Left renal cortex interstitium (tissue), 4 donors: ENCODE data around the gene PRR13. TPM values are rescaled to one million over a fixed set of nuclear protein-coding genes. Genes with fewer than 3 reads are reported as not detected.
"Not testable (repeated sequence)": the region's sequence is repeated elsewhere in the genome, so short reads cannot be mapped to it uniquely, and the experiment has no call there.

Experiments used
- DNase-seq, 4 donors: peaks; one replicate each; pipeline ENCODE4 v3.0.0-alpha.2; 2013; ENCODE audit warnings: low read depth in 4 of 4, low spot score in 2 of 4, missing footprints in 1 of 4
- polyA plus RNA-seq, 4 donors: library from polyadenylated mRNA; unstranded; fragments of 120-200 nt; gene quantifications; one replicate each; pipeline ENCODE4 v1.2.1, GENCODE V29; 2013; ENCODE audit not compliant: insufficient read length in 4 of 4

PRR13 gene
- polyA plus RNA-seq, 4 donors, result 159 to 202 (median 174) TPM

DNA sequence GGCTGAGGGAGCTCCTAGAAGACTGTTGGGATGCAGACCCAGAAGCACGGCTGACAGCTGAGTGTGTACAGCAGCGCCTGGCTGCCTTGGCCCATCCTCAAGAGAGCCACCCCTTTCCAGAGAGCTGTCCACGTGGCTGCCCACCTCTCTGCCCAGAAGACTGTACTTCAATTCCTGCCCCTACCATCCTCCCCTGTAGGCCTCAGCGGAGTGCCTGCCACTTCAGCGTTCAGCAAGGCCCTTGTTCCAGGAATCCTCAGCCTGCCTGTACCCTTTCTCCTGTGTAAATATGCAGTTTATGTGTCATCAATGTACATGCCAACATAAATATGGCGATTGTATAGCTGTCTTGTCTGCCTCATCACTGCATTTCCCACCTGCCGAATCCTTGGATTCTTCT lies 10.3 kb upstream of the PRR13 start:
- DNase-seq, result no peak

DNA sequence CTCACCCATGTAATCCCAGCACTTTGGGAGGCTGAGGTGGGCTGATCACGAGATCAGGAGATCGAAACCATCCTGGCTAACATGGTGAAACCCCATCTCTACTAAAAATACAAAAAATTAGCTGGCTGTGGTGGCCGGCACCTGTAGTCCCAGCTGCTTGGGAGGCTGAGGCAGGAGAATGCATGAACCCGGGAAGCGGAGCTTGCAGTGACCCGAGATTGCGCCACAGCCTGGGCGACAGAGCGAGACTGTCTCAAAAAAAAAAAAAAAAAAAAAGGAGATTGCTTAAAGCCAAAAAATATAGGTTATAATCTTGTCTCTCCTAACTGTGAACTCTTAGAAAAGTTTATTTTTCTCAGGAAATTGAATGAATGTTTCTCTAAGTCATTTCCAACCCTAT lies 6.2 kb upstream of the PRR13 start:
- DNase-seq, result not testable (repeated sequence)

DNA sequence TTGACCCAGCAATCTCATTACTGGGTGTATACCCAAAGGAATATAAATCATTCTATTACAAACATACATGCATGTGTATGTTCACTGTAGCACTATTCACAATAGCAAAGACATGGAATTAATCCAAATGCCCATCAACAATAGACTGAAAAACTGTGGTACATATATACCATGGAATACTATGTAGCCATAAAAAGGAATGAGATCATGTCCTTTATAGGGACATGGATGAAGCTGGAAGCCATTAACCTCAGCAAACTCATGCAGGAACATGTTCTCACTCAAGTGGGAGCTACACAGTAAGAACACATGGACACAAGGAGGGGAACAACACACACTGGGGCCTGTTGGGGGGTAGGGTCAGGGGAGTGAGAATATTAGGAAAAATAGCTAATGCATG lies 2.0 kb upstream of the PRR13 start:
- DNase-seq, result not testable (repeated sequence)

DNA sequence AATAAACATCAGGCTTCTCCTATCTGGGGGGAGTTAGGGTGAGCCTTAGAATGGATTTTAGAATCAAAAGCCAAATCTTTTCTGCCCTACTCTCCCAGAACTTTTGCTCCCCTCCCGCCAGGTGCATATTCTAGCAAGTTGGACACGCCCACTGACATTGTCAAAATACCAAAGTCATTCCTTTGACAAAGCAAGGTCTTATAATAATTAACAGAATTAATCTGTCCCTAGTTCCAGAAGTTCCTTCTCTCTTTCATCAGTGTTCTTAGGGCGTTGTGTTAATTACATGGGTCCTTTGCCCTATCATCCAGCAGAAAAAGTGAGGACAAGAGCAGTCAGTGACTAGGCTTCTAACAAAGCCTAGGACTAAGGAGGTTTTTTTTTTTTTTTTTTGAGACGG lies 2.4 kb downstream of the PRR13 start:
- DNase-seq, result no peak

DNA sequence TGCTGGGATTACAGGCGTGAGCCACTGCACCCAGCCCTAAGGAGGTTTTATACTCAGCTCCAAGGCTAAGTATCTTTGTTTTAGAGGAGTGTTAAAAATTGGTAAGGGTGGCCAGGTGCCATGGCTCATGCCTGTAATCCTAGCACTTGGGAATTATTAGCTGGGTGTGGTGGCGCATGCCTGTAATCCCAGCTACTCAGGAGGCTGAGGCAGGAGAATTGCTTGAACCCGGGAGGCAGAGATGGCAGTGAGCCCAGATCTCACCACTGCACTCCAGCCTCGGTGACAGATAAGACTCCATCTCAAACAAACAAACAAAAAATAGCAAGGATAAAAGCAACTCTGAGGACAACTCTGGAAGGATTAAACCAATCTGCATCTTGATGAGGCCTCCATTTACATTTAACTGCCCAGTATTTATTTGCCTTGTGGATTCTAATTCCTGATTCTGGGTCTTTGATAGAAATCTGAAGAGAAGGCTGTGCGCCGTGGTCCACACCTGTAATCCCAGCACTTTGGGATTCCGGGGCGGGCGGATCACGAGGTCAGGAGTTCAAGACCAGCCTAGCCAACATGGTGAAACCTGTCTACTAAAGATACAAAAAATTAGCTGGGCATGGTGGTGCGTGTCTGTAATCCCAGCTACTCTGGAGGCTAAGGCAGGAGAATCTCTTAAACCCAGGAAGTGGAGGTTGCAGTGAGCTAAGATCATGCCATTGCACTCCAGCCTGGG lies 3.2 kb downstream of the PRR13 start:
- not testable (repeated sequence) for DNase-seq

DNA sequence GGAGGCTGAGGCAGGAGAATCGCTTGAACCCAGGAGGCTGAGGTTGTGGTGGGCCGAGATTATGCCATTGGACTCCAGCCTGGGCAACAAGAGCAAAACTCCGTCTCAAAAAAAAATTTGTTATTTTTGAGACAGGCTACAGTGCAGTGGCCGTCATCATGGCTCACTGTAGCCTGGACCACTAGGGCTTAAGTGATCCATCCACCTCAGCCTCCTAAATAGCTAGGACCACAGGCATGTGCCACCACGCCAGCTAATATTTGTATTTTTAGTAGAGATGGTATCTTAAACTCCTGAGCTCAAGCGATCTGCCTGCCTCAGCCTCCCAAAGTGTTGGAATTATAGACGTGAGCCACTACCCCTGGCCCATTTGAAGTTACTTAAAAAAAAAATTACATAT lies 9.4 kb downstream of the PRR13 start:
- no peak for DNase-seq

DNA sequence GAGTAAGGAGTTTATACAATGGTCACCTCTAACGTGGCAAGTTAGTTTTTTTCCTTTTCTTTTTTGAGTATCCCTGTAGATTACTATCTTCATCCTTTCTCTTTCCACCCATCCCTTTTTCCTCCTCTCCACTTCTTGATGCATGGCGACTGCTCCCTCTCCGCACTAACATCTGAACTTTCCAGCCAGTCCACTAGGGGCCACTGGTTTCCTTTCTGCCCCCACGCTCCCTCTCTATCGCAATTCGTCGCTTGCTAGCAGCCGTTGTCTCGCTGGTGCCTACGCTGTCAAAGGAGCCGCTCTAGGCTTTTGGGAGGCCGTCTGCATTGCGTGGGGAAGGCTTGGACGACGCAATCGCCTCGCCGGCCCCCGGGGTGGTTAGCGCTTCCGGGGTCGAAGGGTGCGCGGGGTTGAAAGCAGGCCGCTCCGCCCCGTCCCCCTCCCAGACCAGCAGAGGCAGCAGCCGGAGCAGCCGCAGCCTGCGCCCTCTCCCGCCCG lies 10.2 kb downstream of the PRR13 start, which contains the start of gene PCBP2:
TSS of gene PCBP2 (plus strand) at position 442 of the 498 bp plus-strand sequence. CDS start 2,699 bp downstream, outside the sequence.
- DNase-seq, result peak; percentile 87 to 97 (median 94)

DNA sequence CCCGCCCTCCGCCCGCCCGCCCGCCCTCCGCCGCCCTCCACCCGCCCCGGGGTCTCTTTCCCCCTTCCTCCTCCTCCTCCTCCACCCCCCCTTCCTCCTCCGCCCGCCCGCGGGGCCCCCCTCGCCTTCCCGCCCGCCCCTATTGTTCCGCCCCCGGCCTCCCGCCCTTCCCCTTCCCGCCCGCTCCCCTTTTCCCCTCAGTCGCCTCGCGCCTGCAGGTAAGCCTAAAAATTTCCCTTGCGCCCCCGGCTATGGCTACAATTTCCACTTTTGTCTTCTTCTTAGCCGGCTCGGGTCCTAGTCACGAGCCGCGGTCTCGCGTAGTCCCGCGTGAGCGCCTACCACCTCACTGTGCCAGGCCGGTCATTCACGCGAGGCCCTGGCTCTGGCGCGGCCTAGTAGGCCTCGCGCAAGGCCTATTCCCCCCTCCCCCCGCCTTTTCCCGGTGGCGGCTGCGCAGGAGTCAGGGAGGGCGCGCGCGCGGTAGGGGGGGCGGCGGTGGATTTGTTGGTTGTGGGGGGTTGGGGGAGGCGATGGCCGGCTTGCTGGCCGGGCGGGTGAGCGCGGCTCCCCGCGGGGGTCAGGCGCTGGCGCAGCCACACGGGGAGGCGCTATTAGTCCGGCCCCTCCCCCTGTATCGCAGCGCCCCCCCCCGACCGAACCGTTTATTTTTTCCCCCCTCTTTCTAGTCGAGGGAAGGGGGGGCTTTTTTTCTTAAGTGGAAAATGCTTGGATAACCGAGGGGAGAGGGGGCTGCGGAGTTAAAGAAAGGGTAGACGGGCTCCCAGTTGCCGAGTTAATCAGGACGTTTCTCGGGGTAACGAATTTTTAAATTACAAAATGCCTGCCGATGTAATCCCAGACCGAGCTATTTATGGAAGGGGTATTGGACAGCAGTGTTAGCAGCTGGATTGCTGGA lies 10.9 kb downstream of the PRR13 start:
- DNase-seq, result peak; percentile 67 to 75 (median 74)

DNA sequence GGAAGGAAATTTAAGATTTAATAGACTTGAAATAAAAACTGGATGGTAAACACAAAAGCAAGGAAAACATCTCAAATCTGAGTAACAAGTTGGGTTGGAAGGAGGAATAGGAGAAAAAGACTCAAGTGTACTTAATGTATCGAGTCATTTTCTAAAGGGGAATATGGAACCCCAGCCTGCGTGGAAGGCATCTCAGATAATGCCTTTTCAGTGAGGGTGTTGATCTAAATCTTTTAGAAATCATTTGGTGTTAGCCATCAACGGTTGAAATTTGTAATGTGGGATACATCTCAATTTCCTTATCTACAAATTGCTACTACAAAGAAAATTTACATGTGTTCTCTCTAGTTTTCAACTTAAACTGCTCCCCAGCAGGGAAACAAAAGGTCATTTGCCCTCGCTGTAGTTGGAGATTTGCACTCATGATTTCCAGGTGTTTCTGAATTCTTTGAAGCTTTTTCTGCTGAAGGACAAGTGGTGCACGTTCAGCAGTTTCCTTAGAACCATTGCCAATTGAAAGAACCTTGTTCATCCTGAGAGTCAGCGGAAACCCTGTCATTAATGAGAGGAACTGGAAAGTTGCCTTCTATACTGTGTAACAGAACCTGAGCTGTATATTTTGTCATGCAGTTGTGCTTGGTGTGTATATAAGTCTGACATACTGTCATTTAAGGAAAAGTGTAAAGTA lies 12.6 kb downstream of the PRR13 start:
- no peak for DNase-seq

DNA sequence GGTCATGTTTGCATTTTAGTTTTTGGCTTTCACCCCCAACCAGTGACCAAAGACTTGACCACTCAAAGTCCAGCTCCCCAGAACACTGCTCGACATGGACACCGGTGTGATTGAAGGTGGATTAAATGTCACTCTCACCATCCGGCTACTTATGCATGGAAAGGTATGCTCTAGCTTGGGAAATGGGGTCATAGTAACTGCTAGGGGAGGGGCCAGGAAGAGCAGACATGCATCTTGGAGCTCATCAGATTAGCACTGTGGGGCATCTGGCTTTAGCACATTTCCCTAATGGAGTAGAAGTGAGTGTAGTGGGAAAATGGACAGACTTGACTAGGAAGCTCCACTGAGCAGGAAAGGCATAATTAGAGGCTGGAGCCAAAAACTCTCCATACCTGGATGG lies 13.2 kb downstream of the PRR13 start:
- DNase-seq, result no peak

DNA sequence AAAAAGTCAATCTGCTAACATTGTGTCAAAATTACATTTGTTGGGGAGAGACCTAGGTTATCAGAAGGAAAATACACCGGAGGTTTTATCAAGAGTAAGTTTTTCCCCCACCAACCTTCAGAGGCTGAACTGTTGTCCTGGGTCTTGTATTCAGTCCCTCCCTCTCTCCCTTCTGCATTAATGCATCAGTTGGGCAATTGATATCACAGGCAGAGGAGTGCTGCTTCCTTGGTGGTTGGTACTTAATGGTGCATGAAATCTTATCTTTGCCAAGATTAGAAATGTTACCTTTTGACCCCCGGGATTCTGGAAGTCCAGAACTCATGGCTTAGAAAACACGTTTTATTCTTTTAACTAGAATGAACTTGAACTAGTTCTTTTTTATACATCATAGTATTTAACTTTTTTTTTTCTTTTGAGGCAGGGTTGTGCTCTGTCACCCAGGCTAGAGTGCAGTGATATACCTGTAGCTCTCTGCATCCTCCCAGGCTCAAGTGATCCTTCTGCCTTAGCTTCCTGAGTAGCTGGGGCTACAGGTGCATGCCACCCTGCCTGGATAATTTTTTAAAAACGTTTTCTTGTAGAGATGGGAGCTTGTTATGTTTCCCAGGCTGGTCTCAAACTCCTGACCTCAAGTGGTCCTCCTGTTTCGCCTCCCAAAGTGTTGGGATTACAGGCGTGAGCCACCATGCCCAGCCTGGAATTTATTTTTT lies 15.3 kb downstream of the PRR13 start:
- DNase-seq, result no peak

DNA sequence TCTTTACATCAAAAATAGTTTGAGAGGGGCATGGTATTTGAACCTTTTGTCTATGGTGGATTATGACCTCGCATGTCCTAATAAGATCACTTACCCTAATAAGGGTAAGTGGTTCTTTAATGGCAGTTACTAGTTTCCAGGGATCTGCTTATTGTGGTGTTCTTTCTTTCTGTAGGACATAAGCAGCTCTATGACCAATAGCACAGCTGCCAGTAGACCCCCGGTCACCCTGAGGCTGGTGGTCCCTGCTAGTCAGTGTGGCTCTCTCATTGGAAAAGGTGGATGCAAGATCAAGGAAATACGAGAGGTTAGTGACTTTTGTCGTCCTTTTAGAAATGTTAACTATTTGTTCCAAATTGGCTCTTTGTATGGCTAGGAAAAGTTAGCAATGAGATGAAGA lies 17.6 kb downstream of the PRR13 start:
- no peak for DNase-seq

DNA sequence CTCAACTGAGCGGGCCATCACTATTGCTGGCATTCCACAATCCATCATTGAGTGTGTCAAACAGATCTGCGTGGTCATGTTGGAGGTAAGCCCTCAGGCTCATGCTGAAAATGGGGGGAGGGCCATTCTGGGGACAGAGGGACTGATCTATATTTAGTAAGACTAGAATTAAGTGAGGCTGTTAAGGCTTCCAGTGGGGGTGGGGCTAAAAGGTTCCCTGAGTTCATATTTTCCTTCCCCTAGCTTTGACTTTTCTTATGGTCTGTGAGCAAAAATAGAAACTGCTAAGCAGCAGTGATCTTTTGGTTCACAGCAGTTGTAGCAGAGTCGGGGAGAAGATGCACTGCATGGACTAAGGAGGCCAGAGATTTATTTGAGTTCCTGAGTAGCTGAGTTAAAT lies 19.5 kb downstream of the PRR13 start:
- no peak for DNase-seq

DNA sequence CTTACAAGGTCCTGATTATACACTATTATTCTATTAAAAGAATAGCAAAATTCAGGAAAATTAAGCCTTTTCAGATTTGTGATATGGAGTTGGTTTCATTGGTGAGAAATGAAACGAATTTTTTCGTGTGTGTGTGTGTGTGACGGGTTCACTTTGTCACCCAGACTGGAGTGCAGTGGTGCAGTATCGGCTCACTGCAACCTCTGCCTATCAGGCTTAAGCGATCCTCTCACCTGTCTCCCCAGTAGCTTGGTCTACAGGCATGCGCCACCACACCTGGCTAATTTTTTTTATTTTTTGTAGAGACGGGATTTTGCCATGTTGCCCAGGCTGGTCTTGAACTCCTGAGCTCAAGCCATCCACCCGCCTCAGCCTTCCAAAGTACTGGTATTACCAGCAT lies 20.1 kb downstream of the PRR13 start:
- DNase-seq, result no peak

DNA sequence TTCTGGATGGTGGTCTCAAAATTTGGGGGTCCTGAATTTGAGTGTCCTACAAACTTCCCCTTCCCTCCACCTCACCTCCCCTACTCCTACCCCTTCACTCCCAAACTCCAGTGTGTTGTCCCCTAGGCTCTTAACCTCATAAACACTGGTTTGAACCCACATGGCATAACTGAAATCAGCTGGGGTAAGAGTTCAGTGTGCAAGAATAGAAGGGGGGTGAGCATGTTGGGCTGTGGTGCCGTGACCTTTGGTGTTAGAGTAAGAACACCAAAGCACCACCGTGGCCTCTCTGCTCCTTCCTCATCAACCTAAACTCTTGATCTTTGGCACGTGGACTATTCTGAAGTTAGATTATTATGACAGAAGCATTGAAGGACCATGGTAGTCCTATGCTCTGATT lies 21.4 kb downstream of the PRR13 start:
- DNase-seq, result no peak

DNA sequence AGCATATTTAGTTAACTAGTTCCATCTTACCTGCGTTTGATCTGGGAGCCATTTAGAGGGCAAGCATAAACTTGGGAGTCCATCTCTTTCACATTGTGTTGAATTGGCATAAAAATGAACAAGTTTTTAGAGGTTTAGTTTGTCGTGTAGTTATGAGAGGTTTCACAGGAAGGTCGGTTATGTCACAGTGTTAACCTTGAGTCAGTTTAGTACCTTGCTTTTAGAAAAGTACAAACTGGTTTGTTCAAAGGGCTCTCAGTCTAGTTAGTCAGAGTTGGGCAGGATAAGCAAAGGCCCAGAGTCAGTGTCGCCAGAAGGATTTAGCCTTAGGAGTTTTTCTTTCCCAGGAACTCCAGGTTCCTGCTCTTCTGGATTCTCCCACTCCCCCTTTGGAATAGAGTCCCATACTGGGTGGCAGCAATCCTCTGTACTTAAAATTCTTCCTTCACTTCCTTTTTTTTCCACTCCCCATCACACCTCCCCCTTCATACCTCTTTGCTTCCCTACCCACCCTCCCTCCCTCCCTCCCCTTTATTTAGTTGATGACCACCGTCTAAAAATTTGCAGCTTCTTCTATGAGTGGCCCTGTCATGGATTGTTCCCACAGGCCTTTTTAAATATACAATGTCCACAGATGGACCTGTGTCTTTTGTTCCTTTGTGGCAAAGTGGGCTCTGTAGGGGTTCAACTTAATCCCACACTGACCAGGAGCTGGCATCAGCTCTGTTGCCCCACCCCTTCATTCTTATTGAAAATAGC lies 22.4 kb downstream of the PRR13 start:
- no peak for DNase-seq

DNA sequence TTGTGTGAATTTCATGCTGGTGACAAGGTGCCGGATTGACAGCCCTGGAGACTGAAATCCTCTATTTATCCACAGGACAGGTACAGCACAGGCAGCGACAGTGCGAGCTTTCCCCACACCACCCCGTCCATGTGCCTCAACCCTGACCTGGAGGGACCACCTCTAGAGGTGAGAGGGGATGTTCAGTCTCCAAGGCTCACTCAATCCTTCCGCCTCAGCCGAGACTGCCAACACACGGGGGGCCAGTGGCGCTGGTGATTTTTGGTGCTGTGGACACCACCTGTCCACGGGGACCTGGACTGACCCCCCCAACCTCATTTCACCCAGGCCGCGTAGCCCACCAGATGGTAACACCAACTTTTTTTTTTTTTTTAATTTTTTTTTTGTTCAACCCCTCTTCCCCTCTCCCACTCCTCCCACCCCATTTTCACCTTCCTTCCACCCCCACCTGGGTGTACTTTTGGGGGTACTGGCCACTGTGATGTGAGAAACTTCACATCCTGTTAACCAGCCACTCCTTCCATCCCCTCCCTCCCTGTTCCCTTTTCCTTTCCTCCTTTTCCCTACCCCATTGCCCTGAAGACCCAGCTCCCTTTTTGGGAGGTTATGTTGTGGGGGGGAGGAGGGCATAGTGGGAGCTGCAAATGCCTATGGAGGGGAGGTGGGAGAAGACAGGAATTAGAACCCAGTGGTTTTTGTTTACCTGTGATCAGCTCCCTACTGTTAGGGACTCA lies 23.3 kb downstream of the PRR13 start:
- DNase-seq, result no peak

DNA sequence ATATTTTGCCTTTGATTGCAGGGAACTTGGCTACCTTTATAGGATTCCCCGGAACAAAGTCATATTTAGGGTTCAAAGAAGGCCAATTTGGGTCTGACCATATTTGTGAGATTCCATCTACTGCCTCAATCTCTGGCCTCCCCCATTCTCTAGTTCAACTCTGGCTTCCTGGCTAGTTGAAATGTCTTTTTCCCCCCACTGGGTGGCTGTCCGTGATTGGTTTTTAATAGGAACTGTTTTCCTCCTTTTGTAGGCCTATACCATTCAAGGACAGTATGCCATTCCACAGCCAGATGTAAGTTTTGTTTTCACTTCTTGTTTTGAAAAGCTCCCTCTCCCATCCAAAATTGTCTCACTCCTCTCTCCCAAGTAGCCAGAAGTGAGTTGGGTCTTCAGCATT lies 24.1 kb downstream of the PRR13 start:
- no peak for DNase-seq

DNA sequence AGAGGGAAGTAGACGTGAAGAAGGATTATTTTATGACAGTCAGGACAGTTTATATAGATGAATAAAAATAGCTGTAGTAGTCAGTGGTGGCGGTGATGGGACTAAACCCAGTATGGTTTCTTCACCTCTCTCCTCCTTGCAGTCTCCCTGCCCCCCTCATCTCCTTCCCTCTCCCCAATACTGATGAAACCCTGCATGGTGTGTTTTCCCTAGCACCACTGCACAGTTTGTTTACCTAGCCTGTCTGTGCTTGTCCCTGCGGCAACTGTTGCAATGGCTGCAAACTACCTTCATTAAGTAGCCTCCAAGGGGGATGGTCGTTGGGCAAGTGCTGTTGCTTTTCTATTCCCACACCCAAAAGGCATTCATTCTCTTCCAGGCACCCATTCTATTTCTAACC lies 25.1 kb downstream of the PRR13 start:
- DNase-seq, result no peak
